ENCODE measurements around the gene SHH.

DNA sequence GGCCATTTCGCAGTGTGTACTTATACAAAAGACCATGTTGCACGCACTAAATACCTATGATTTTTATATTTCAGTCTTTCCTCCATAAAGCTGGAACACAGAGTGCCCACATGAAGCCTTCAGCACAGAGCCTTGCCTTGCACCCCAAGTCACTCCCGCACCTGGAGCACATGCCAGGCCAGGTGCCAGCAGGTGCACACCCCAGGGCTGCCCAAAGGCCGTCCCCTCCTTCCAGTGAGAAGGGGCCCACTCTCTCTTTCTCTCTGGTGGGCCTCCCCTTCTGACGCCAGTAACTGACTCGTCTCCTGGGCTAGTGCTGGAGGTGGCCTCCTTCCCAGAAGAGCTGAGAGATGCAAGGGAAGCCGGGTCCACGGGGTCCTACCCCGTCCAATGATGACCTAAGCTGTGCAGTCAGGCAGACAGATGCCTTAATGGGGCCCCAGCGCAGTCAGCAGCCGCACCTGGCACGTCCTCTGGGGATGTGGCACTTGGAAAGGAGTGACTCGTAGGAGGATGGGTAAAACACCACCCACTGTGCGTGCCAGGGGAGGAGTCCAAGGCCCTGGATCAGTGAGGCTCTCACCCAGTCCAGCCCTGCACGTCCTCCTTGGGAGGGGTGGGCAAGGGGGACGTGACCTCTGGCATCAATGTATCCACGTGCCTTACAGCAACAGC, 17.7 kb upstream of the SHH start:
- TF ChIP-seq, protein P1, sequence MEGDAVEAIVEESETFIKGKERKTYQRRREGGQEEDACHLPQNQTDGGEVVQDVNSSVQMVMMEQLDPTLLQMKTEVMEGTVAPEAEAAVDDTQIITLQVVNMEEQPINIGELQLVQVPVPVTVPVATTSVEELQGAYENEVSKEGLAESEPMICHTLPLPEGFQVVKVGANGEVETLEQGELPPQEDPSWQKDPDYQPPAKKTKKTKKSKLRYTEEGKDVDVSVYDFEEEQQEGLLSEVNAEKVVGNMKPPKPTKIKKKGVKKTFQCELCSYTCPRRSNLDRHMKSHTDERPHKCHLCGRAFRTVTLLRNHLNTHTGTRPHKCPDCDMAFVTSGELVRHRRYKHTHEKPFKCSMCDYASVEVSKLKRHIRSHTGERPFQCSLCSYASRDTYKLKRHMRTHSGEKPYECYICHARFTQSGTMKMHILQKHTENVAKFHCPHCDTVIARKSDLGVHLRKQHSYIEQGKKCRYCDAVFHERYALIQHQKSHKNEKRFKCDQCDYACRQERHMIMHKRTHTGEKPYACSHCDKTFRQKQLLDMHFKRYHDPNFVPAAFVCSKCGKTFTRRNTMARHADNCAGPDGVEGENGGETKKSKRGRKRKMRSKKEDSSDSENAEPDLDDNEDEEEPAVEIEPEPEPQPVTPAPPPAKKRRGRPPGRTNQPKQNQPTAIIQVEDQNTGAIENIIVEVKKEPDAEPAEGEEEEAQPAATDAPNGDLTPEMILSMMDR (optimal IDR thresholded peaks at IDR 0.05 in 1 of 3, IDR thresholded peaks at IDR 0.05 in 1 of 3, conservative IDR thresholded peaks at IDR 0.05 in 1 of 3; ENCODE audit: extremely low read depth in 1 of 3, insufficient read depth in 2 of 3, low read length in 3 of 3), result no peak
- no peak for TF ChIP-seq EZH2 (IDR thresholded peaks at IDR 0.05; ENCODE audit: low read length)
